ENCODE results near the gene PPP4R2. TPM values are rescaled to one million over a fixed set of nuclear protein-coding genes. Genes with fewer than 3 reads are reported as not detected.

The PPP4R2 gene
- polyA plus RNA-seq, 1 donor: 50.8 TPM

Other genes with a start within 250 kb of the PPP4R2 start
- 11.6 TPM for gene SHQ1, start 148.4 kb upstream of the PPP4R2 start, polyA plus RNA-seq (ENCODE audit: insufficient read length)
- gene GXYLT2, start 108.8 kb upstream of the PPP4R2 start, polyA plus RNA-seq (ENCODE audit: insufficient read length): 27.9 TPM
- 4.0 TPM for gene EBLN2, start 64.8 kb downstream of the PPP4R2 start, polyA plus RNA-seq (ENCODE audit: insufficient read length)

Data from hindlimb muscle (tissue), 1 donor.